H9 (cell line): ENCODE data around the gene GPM6B. TPM values are rescaled to one million over a fixed set of nuclear protein-coding genes. Genes with fewer than 3 reads are reported as not detected.

ENCODE experiments used
- DNase-seq: peaks from one replicate; pipeline ENCODE4 v3.0.0-alpha.2; 2017
- H2AFZ ChIP-seq: one replicate; pipeline ENCODE4 v1.6.1; 2013; ENCODE audit warnings: mild to moderate bottlenecking, low read length, control low read depth, moderate library complexity
- H2AK5ac ChIP-seq: 2 replicates; pipeline ENCODE4 v1.6.1; 2013; ENCODE audit warnings: low read length, control low read depth, mixed read lengths; ENCODE audit not compliant: insufficient read length
- H2BK120ac ChIP-seq: one replicate; pipeline ENCODE4 v1.6.1; 2013; ENCODE audit warnings: low read depth, mild to moderate bottlenecking, low read length, control low read depth, inconsistent platforms; ENCODE audit not compliant: poor library complexity, severe bottlenecking
- H2BK12ac ChIP-seq: 2 replicates; pipeline ENCODE4 v1.6.1; 2013; ENCODE audit warnings: low read length, control low read depth, mixed read lengths, low read depth; ENCODE audit not compliant: insufficient read length
- H2BK15ac ChIP-seq: 2 replicates; pipeline ENCODE4 v1.6.1; 2013; ENCODE audit warnings: low read depth, low read length, control low read depth
- H2BK20ac ChIP-seq: one replicate; pipeline ENCODE4 v1.6.1; 2013; ENCODE audit warnings: low read depth, mild to moderate bottlenecking, low read length, control low read depth, inconsistent platforms; ENCODE audit not compliant: poor library complexity, severe bottlenecking
- H2BK5ac ChIP-seq: 2 replicates; pipeline ENCODE4 v1.6.1; 2013; ENCODE audit warnings: low read length, control low read depth, mixed read lengths; ENCODE audit not compliant: insufficient read length
- H3K14ac ChIP-seq: 2 replicates; pipeline ENCODE4 v1.6.1; 2013; ENCODE audit warnings: low read length, control low read depth; ENCODE audit not compliant: insufficient read depth
- H3K18ac ChIP-seq: 2 replicates; pipeline ENCODE4 v1.6.1; 2013; ENCODE audit warnings: low read depth, mild to moderate bottlenecking, mixed read lengths, low read length, control low read depth; ENCODE audit not compliant: insufficient read length
- H3K23ac ChIP-seq: 2 replicates; pipeline ENCODE4 v1.6.1; 2013; ENCODE audit warnings: low read length, control low read depth, mixed read lengths, low read depth; ENCODE audit not compliant: insufficient read length
- H3K23me2 ChIP-seq: 2 replicates; pipeline ENCODE4 v1.6.1; 2013; ENCODE audit warnings: low read depth, mild to moderate bottlenecking, mixed read lengths, low read length, control low read depth; ENCODE audit not compliant: insufficient read length, poor library complexity, severe bottlenecking
- H3K27ac ChIP-seq: 2 replicates; pipeline ENCODE4 v1.5.1; 2013; ENCODE audit warnings: low read length, control low read depth, mixed read lengths, low read depth; ENCODE audit not compliant: insufficient read length
- H3K27me3 ChIP-seq: 2 replicates; pipeline ENCODE4 v1.6.1; 2013; ENCODE audit warnings: low read length, control low read depth, inconsistent platforms; ENCODE audit not compliant: insufficient read depth
- H3K4ac ChIP-seq: 2 replicates; pipeline ENCODE4 v1.6.1; 2013; ENCODE audit warnings: low read depth, mild to moderate bottlenecking, control low read depth, inconsistent platforms, low read length, moderate library complexity
- H3K4me1 ChIP-seq: 2 replicates; pipeline ENCODE4 v1.6.1; 2013; ENCODE audit warnings: low read length, control low read depth, inconsistent platforms; ENCODE audit not compliant: insufficient read depth
- H3K4me2 ChIP-seq: 2 replicates; pipeline ENCODE4 v1.6.1; 2013; ENCODE audit warnings: low read length, control low read depth, mixed read lengths; ENCODE audit not compliant: insufficient read length, insufficient read depth
- H3K56ac ChIP-seq: 2 replicates; pipeline ENCODE4 v1.6.1; 2013; ENCODE audit warnings: low read depth, mild to moderate bottlenecking, mixed read lengths, low read length, control low read depth; ENCODE audit not compliant: insufficient read length
- H3K79me1 ChIP-seq: 2 replicates; pipeline ENCODE4 v1.6.1; 2013; ENCODE audit warnings: low read depth, mild to moderate bottlenecking, moderate library complexity, low read length, control low read depth, inconsistent platforms; ENCODE audit not compliant: insufficient read depth, poor library complexity, severe bottlenecking
- H3K79me2 ChIP-seq: 2 replicates; pipeline ENCODE4 v1.6.1; 2013; ENCODE audit warnings: low read length, control low read depth, inconsistent platforms; ENCODE audit not compliant: insufficient read depth
- H3K9ac ChIP-seq: 2 replicates; pipeline ENCODE4 v1.6.1; 2013; ENCODE audit warnings: low read length, control low read depth, mixed read lengths; ENCODE audit not compliant: insufficient read length; ENCODE audit errors: extremely low read depth
- H3K9me3 ChIP-seq: one replicate; pipeline ENCODE4 v1.6.1; 2013; ENCODE audit warnings: low read depth, low read length, inconsistent platforms; ENCODE audit not compliant: control insufficient read depth
- H3T11ph ChIP-seq: one replicate; pipeline ENCODE4 v1.6.1; 2013; ENCODE audit warnings: mild to moderate bottlenecking, low read length, control low read depth, inconsistent platforms
- H4K20me1 ChIP-seq: one replicate; pipeline ENCODE4 v1.6.1; 2013; ENCODE audit not compliant: control insufficient read depth, insufficient read length, insufficient read depth
- H4K5ac ChIP-seq: 2 replicates; pipeline ENCODE4 v1.6.1; 2013; ENCODE audit warnings: low read depth, mild to moderate bottlenecking, mixed read lengths, low read length, control low read depth; ENCODE audit not compliant: insufficient read length
- H4K8ac ChIP-seq: replicated peaks from 2 replicates; pipeline ENCODE4 v1.6.1; 2013; ENCODE audit warnings: low read length, control low read depth, mixed read lengths, low read depth; ENCODE audit not compliant: insufficient read length
- H4K91ac ChIP-seq: 2 replicates; pipeline ENCODE4 v1.6.1; 2013; ENCODE audit warnings: low read depth, mild to moderate bottlenecking, moderate library complexity, mixed read lengths, low read length, control low read depth; ENCODE audit not compliant: insufficient read length
- H3K27ac Mint-ChIP-seq, 3 experiments: 2 replicates in 2 of 3; 3 replicates in 1 of 3; pipeline ENCODE4 v1.8.0; 2020 to 2021; ENCODE audit warnings: mixed read lengths in 3 of 3, mild to moderate bottlenecking in 1 of 3, moderate library complexity in 1 of 3
- H3K27me3 Mint-ChIP-seq: 2 replicates; pipeline ENCODE4 v1.8.0; 2021; ENCODE audit warnings: low read depth, mild to moderate bottlenecking, moderate library complexity, mixed read lengths
- H3K36me3 Mint-ChIP-seq, 3 experiments: 2 replicates in 2 of 3; 3 replicates in 1 of 3; pipeline ENCODE4 v1.8.0; 2020 to 2021; ENCODE audit warnings: low read depth in 3 of 3, mixed read lengths in 3 of 3; ENCODE audit not compliant: insufficient read depth in 1 of 3
- H3K4me1 Mint-ChIP-seq, 2 experiments: 2 replicates each; pipeline ENCODE4 v1.8.0; 2020; ENCODE audit warnings: mixed read lengths in 2 of 2
- H3K4me3 Mint-ChIP-seq, 2 experiments: 2 replicates in 1 of 2; 3 replicates in 1 of 2; pipeline ENCODE4 v1.8.0; 2020 to 2021; ENCODE audit warnings: mild to moderate bottlenecking in 2 of 2, mixed read lengths in 2 of 2, moderate library complexity in 1 of 2
- H3K9me3 Mint-ChIP-seq, 2 experiments: 2 replicates in 1 of 2; 3 replicates in 1 of 2; pipeline ENCODE4 v1.8.0; 2020; ENCODE audit warnings: mild to moderate bottlenecking in 2 of 2, mixed read lengths in 2 of 2, moderate library complexity in 1 of 2
- CTCF ChIP-seq: fragments of 200-600 bp; sonication (generic); conservative IDR thresholded peaks from 3 replicates; pipeline ENCODE4 v1.8.0; 2021; ENCODE audit warnings: antibody characterized with exemption, mild to moderate bottlenecking
- WGBS: extraction: QIAGEN DNeasy Blood & Tissue Kit; methylation state at CpG from one replicate; pipeline ENCODE4 v1.1.7; 2013; ENCODE audit warnings: missing lambda C conversion rate, low lambda C conversion rate, mixed read lengths; ENCODE audit not compliant: insufficient read length; ENCODE audit errors: extremely low coverage; 5-methylcytosine and 5-hydroxymethylcytosine counted together
- total RNA-seq: library from RNA; stranded (reverse); gene quantifications from 2 replicates; pipeline ENCODE4 v1.2.1, GENCODE V29; 2021

Gene GPM6B
- total RNA-seq, 1 experiment from 2014 or later: 73.9 TPM

DNA sequence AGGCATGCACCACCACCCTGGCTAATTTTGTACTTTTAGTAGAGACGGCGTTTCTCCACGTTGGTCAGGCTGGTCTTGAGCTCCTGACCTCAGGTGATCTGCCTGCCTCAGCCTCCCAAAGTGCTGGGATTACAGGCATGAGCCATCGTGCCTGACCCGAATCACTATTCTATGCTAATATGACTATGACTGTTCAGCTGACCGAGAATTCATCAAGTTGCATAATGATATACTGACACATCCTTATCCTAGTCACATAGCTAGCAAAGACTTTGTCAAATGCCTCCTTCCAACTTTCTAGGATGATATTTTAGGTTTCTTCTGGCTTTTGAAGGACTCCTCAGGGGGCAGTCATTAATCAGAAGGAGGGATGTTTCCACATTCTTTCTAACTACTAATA is 4.8 kb upstream of the GPM6B start:
- no peaks in the 10 kb centered on the region for H4K20me1 ChIP-seq
- H3K18ac ChIP-seq: no peak overlapping the region
- no peak overlapping the region for H2AK5ac ChIP-seq
- DNase-seq: no peak
- no peaks in the 10 kb centered on the region for H3K27me3 ChIP-seq
- Mint-ChIP-seq H3K4me1 (peaks cover 10 to 17% of the 10 kb centered on the region in 2 experiments), H3K27me3 (no peaks in the 10 kb centered on the region; the same call in 1 of the 2 replicates), H3K4me3 (no peak overlapping the region), H3K36me3 (peaks cover 21 to 52% (median 26%) of the 10 kb centered on the region in 3 experiments; a peak in 6 of 7 replicates), H3K27ac (no peak overlapping the region), H3K9me3 (peaks cover 41 to 48% of the 10 kb centered on the region in 2 experiments)
- no peak overlapping the region for H3K14ac ChIP-seq
- no peak overlapping the region for H4K8ac ChIP-seq
- H3K9ac ChIP-seq: no peak overlapping the region
- no peak overlapping the region for H3K27ac ChIP-seq
- H4K5ac ChIP-seq: no peak overlapping the region
- H3K79me1 ChIP-seq: no peaks in the 10 kb centered on the region
- H2BK5ac ChIP-seq: no peak overlapping the region
- no peak overlapping the region for H2BK20ac ChIP-seq
- H2BK15ac ChIP-seq: no peak overlapping the region
- no peak overlapping the region for H2BK12ac ChIP-seq
- no CpG with 5 or more reads among the region's 6 CpGs for WGBS
- H3T11ph ChIP-seq: no peak overlapping the region
- no peak overlapping the region for H3K56ac ChIP-seq
- H2AFZ ChIP-seq: no peak overlapping the region
- TF ChIP-seq CTCF: no peak
- peaks cover 4% of the 10 kb centered on the region for H3K9me3 ChIP-seq
- peaks cover 3% of the 10 kb centered on the region; the same call in 1 of the 2 replicates for H3K4me1 ChIP-seq
- no peak overlapping the region for H3K4me2 ChIP-seq
- no peaks in the 10 kb centered on the region for H3K23me2 ChIP-seq
- no peak overlapping the region for H2BK120ac ChIP-seq
- no peak overlapping the region for H4K91ac ChIP-seq
- H3K79me2 ChIP-seq: peaks cover 4% of the 10 kb centered on the region; the same call in 1 of the 2 replicates
- H3K23ac ChIP-seq: no peak overlapping the region
- H3K4ac ChIP-seq: no peak overlapping the region
